SK-N-SH treated with all-trans-retinoic acid at 6 μM for 48 hours (cell line): ENCODE data around the gene INTS1.

Experiments
- ATAC-seq: fragments of 200-7000 bp; cut with Tn5 transposase; 3 replicates; pipeline ENCODE4 v1.9.1; 2020; ENCODE audit warnings: mild to moderate bottlenecking, moderate library complexity
- ARNTL ChIP-seq: fragments of 450-650 bp; formaldehyde crosslinking; IDR thresholded peaks from 2 replicates; pipeline ENCODE4 v1.5.0; 2020; ENCODE audit warnings: low read depth, mild to moderate bottlenecking, moderate library complexity, borderline replicate concordance
- BACH2 ChIP-seq: fragments of 250-450 bp; sonication (Bioruptor Pico); IDR thresholded peaks from 2 replicates; pipeline ENCODE4 v1.9.0; 2021; ENCODE audit warnings: mild to moderate bottlenecking, borderline replicate concordance
- CSDC2 ChIP-seq: fragments of 250-450 bp; sonication (Bioruptor Pico); IDR thresholded peaks from 2 replicates; pipeline ENCODE4 v1.5.0; 2020; ENCODE audit warnings: mild to moderate bottlenecking, moderate library complexity
- ESRRG ChIP-seq: fragments of 250-450 bp; sonication (Bioruptor Pico); IDR thresholded peaks from 2 replicates; pipeline ENCODE4 v1.6.1; 2021; ENCODE audit warnings: mild to moderate bottlenecking
- GLIS3 ChIP-seq: fragments of 250-450 bp; sonication (Bioruptor Pico); IDR thresholded peaks from 2 replicates; pipeline ENCODE4 v1.5.0; 2020; ENCODE audit warnings: mild to moderate bottlenecking, moderate library complexity
- ISL1 ChIP-seq: fragments of 250-450 bp; sonication (Bioruptor Pico); IDR thresholded peaks from 2 replicates; pipeline ENCODE4 v2.1.2; 2022; ENCODE audit warnings: mild to moderate bottlenecking, moderate library complexity
- OSR1 ChIP-seq: fragments of 250-450 bp; sonication (Bioruptor Pico); IDR thresholded peaks from 2 replicates; pipeline ENCODE4 v1.8.0; 2022; ENCODE audit warnings: moderate library complexity, mild to moderate bottlenecking, inconsistent platforms
- PPARA ChIP-seq: fragments of 250-450 bp; sonication (Bioruptor Pico); IDR thresholded peaks from 2 replicates; pipeline ENCODE4 v1.5.0; 2020; ENCODE audit warnings: mild to moderate bottlenecking, borderline replicate concordance
- RARB ChIP-seq: fragments of 250-450 bp; sonication (Bioruptor Pico); IDR thresholded peaks from 2 replicates; pipeline ENCODE4 v1.8.0; 2021; ENCODE audit warnings: mild to moderate bottlenecking, moderate library complexity
- SNAI2 ChIP-seq: fragments of 250-450 bp; sonication (Bioruptor Pico); IDR thresholded peaks from 2 replicates; pipeline ENCODE4 v1.5.0; 2020; ENCODE audit warnings: mild to moderate bottlenecking, moderate library complexity
- TCF4 ChIP-seq: fragments of 250-450 bp; sonication (Bioruptor Pico); IDR thresholded peaks from 2 replicates; pipeline ENCODE4 v1.8.0; 2021; ENCODE audit warnings: mild to moderate bottlenecking, moderate library complexity, borderline replicate concordance
- TOX ChIP-seq: fragments of 250-450 bp; sonication (Bioruptor Pico); IDR thresholded peaks from 2 replicates; pipeline ENCODE4 v1.8.0; 2021; ENCODE audit warnings: mild to moderate bottlenecking, moderate library complexity, borderline replicate concordance
- ZC3H10 ChIP-seq: fragments of 250-450 bp; sonication (Bioruptor Pico); IDR thresholded peaks from 2 replicates; pipeline ENCODE4 v1.5.1; 2021; ENCODE audit warnings: mild to moderate bottlenecking, moderate library complexity
- ZFP3 ChIP-seq: fragments of 250-450 bp; sonication (Bioruptor Pico); IDR thresholded peaks from 2 replicates; pipeline ENCODE4 v1.5.0; 2020; ENCODE audit warnings: mild to moderate bottlenecking, moderate library complexity
- ZFP30 ChIP-seq: fragments of 450-650 bp; formaldehyde crosslinking; IDR thresholded peaks from 2 replicates; pipeline ENCODE4 v1.5.0; 2022; ENCODE audit warnings: mild to moderate bottlenecking, moderate library complexity
- ZNF565 ChIP-seq: fragments of 450-650 bp; formaldehyde crosslinking; conservative IDR thresholded peaks from 2 replicates; pipeline ENCODE4 v1.5.0; 2020; ENCODE audit warnings: low read depth, mild to moderate bottlenecking, moderate library complexity
- ZNF70 ChIP-seq: fragments of 450-650 bp; formaldehyde crosslinking; IDR thresholded peaks from 2 replicates; pipeline ENCODE4 v1.5.0; 2020; ENCODE audit warnings: mild to moderate bottlenecking, moderate library complexity
- ZNF8 ChIP-seq: fragments of 450-650 bp; formaldehyde crosslinking; IDR thresholded peaks from 2 replicates; pipeline ENCODE4 v1.5.0; 2020; ENCODE audit warnings: mild to moderate bottlenecking, moderate library complexity
- TF ChIP-seq, protein P1 (sequence below): fragments of 250-450 bp; sonication (Bioruptor Pico); IDR thresholded peaks from 2 replicates; pipeline ENCODE4 v1.8.0; 2021; ENCODE audit warnings: low read depth, mild to moderate bottlenecking, moderate library complexity, borderline replicate concordance
- TF ChIP-seq, protein P2 (sequence below): fragments of 250-450 bp; sonication (Bioruptor Pico); IDR thresholded peaks from 2 replicates; pipeline ENCODE4 v1.5.1; 2021; ENCODE audit warnings: mild to moderate bottlenecking, moderate library complexity
- TF ChIP-seq, protein P3 (sequence below): fragments of 250-450 bp; sonication (Bioruptor Pico); IDR thresholded peaks from 2 replicates; pipeline ENCODE4 v1.5.1; 2020; ENCODE audit warnings: low read depth, mild to moderate bottlenecking, moderate library complexity
- TF ChIP-seq, protein P4 (sequence below): fragments of 250-450 bp; sonication (Bioruptor Pico); IDR thresholded peaks from 2 replicates; pipeline ENCODE4 v1.8.0; 2020; ENCODE audit warnings: mild to moderate bottlenecking, moderate library complexity, borderline replicate concordance
- TF ChIP-seq, protein P5 (sequence below): fragments of 250-450 bp; sonication (Bioruptor Pico); IDR thresholded peaks from 2 replicates; pipeline ENCODE4 v1.5.0; 2020; ENCODE audit warnings: mild to moderate bottlenecking, moderate library complexity

INTS1 gene

DNA sequence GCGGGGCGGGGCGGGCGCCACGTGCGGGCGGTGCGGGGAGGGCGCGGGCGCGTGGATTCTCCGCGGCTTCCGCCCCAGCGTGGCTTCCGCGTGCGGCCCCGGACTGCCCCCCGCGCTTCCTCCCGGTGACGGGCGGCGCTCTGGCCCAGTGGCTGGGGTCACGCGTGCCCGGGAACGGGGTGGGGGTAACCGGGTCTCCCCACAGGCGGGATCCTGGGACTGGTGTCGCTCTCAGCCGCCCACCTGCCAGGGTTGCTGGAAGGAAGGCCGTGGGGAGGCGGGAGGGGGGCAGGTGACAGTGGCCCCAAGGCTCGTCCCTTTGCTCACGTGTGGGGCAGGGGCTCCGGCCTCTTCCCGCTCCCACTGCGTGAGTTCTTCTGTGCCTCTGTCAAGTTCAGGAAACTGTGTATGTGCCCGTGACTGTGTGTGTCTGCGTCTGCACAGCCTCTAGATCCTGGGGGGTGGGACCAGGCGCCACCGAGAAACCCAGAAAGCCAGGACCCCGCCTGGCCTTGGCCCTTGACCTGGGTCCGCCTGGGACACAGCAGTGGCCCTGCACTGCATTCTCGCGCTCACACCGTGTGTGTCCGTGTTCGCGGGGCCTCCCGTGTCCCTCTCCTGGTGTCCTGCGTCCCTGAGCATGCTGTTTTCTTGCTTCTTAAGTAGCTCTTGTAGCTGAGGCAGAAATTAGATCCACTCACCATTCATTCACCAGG lies 27.2 kb upstream of the INTS1 start:
- TF ChIP-seq ZNF70 (CRISPR knock-in tag): no peak
- TF ChIP-seq ZFP30: no peak
- TF ChIP-seq, all 23 proteins: peak for 0
- ATAC-seq: 0 out of 3 replicates have a peak, but pooled peaks have one; percentile 0

DNA sequence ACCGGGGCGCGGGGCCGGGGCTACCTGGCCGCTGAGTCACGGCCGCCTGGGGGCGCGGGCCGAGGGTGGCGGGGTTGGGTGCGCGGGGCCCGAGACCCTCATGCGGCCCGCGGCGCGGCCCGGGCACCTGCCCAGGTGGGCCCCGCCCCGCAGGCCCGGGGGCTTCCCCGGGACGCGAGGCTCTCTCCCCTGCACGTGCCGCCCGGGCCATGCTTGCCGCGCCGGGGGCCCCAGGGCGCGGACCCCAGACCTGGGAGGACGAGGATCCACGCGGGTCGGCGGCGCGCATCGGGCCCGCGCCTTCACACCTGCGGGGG lies 26.7 kb upstream of the INTS1 start:
- no peak for TF ChIP-seq ZNF565 (CRISPR knock-in tag)
- TF ChIP-seq ZC3H10 (CRISPR knock-in tag): no peak
- no peak for TF ChIP-seq TOX (CRISPR knock-in tag)
- TF ChIP-seq ARNTL (CRISPR knock-in tag): no peak
- TF ChIP-seq PPARA (CRISPR knock-in tag): no peak
- TF ChIP-seq, protein P1, sequence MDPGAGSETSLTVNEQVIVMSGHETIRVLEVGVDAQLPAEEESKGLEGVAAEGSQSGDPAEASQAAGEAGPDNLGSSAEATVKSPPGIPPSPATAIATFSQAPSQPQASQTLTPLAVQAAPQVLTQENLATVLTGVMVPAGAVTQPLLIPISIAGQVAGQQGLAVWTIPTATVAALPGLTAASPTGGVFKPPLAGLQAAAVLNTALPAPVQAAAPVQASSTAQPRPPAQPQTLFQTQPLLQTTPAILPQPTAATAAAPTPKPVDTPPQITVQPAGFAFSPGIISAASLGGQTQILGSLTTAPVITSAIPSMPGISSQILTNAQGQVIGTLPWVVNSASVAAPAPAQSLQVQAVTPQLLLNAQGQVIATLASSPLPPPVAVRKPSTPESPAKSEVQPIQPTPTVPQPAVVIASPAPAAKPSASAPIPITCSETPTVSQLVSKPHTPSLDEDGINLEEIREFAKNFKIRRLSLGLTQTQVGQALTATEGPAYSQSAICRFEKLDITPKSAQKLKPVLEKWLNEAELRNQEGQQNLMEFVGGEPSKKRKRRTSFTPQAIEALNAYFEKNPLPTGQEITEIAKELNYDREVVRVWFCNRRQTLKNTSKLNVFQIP (CRISPR knock-in tag): no peak
- TF ChIP-seq, protein P2, sequence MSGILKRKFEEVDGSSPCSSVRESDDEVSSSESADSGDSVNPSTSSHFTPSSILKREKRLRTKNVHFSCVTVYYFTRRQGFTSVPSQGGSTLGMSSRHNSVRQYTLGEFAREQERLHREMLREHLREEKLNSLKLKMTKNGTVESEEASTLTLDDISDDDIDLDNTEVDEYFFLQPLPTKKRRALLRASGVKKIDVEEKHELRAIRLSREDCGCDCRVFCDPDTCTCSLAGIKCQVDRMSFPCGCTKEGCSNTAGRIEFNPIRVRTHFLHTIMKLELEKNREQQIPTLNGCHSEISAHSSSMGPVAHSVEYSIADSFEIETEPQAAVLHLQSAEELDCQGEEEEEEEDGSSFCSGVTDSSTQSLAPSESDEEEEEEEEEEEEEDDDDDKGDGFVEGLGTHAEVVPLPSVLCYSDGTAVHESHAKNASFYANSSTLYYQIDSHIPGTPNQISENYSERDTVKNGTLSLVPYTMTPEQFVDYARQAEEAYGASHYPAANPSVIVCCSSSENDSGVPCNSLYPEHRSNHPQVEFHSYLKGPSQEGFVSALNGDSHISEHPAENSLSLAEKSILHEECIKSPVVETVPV (CRISPR knock-in tag): no peak
- TF ChIP-seq ESRRG (CRISPR knock-in tag): no peak
- TF ChIP-seq, protein P3, sequence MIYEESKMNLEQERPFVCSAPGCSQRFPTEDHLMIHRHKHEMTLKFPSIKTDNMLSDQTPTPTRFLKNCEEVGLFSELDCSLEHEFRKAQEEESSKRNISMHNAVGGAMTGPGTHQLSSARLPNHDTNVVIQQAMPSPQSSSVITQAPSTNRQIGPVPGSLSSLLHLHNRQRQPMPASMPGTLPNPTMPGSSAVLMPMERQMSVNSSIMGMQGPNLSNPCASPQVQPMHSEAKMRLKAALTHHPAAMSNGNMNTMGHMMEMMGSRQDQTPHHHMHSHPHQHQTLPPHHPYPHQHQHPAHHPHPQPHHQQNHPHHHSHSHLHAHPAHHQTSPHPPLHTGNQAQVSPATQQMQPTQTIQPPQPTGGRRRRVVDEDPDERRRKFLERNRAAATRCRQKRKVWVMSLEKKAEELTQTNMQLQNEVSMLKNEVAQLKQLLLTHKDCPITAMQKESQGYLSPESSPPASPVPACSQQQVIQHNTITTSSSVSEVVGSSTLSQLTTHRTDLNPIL (CRISPR knock-in tag): no peak
- TF ChIP-seq GLIS3 (CRISPR knock-in tag): no peak
- no peak for TF ChIP-seq BACH2 (CRISPR knock-in tag)
- TF ChIP-seq RARB: no peak
- no peak for TF ChIP-seq SNAI2 (CRISPR knock-in tag)
- TF ChIP-seq, protein P4, sequence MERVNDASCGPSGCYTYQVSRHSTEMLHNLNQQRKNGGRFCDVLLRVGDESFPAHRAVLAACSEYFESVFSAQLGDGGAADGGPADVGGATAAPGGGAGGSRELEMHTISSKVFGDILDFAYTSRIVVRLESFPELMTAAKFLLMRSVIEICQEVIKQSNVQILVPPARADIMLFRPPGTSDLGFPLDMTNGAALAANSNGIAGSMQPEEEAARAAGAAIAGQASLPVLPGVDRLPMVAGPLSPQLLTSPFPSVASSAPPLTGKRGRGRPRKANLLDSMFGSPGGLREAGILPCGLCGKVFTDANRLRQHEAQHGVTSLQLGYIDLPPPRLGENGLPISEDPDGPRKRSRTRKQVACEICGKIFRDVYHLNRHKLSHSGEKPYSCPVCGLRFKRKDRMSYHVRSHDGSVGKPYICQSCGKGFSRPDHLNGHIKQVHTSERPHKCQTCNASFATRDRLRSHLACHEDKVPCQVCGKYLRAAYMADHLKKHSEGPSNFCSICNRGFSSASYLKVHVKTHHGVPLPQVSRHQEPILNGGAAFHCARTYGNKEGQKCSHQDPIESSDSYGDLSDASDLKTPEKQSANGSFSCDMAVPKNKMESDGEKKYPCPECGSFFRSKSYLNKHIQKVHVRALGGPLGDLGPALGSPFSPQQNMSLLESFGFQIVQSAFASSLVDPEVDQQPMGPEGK: no peak
- no peak for TF ChIP-seq ZFP30
- no peak for TF ChIP-seq ZFP3 (CRISPR knock-in tag)
- no peak for TF ChIP-seq ZNF70 (CRISPR knock-in tag)
- no peak for TF ChIP-seq CSDC2 (CRISPR knock-in tag)
- TF ChIP-seq TCF4 (CRISPR knock-in tag): no peak
- TF ChIP-seq OSR1 (CRISPR knock-in tag): no peak
- TF ChIP-seq, all 23 proteins: peak for 0
- ATAC-seq: no peak

DNA sequence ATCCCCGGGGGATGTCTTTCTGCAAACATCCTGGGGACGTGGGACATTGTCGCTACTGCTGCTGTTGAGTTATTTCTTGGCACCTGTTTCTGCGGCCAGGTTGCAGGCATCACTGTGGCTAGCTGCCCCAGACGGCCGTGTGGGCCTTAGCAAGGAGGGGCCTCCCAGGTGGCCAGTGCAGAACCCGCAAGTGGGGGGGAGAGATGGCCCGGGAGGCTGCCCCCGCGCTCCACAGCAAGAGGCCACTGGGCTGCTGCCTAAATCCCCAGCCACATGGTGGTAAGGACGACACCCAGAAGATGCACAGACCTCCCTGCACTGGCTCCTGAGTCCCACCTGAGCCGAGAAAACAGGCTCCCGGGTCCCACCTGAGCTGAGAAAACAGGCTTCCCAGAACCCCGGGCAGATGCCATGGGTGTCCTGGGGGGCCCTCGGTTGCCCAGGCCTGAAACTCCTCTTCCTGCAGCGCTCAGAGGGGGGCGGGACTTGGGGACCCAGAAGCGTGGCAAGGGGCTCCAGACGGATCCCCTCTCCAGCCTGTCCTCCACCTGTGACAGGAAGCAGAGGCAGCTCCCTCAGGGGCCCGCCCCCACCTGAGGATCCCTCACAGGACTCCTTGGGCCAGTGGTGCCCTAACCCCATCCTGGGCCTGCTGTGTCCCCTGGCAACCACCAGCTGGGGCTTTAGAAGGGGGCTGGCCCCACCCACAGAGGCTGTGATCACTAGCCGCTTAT lies 25.4 kb upstream of the INTS1 start:
- no peak for ATAC-seq
- TF ChIP-seq BACH2 (CRISPR knock-in tag): no peak
- no peak for TF ChIP-seq SNAI2 (CRISPR knock-in tag)
- no peak for TF ChIP-seq PPARA (CRISPR knock-in tag)
- TF ChIP-seq ZNF565 (CRISPR knock-in tag): no peak
- TF ChIP-seq RARB: no peak
- no peak for TF ChIP-seq ESRRG (CRISPR knock-in tag)
- TF ChIP-seq CSDC2 (CRISPR knock-in tag): no peak
- TF ChIP-seq, protein P3 (CRISPR knock-in tag): no peak
- no peak for TF ChIP-seq GLIS3 (CRISPR knock-in tag)
- TF ChIP-seq, protein P4: no peak
- no peak for TF ChIP-seq ZNF8 (CRISPR knock-in tag)
- TF ChIP-seq, protein P5, sequence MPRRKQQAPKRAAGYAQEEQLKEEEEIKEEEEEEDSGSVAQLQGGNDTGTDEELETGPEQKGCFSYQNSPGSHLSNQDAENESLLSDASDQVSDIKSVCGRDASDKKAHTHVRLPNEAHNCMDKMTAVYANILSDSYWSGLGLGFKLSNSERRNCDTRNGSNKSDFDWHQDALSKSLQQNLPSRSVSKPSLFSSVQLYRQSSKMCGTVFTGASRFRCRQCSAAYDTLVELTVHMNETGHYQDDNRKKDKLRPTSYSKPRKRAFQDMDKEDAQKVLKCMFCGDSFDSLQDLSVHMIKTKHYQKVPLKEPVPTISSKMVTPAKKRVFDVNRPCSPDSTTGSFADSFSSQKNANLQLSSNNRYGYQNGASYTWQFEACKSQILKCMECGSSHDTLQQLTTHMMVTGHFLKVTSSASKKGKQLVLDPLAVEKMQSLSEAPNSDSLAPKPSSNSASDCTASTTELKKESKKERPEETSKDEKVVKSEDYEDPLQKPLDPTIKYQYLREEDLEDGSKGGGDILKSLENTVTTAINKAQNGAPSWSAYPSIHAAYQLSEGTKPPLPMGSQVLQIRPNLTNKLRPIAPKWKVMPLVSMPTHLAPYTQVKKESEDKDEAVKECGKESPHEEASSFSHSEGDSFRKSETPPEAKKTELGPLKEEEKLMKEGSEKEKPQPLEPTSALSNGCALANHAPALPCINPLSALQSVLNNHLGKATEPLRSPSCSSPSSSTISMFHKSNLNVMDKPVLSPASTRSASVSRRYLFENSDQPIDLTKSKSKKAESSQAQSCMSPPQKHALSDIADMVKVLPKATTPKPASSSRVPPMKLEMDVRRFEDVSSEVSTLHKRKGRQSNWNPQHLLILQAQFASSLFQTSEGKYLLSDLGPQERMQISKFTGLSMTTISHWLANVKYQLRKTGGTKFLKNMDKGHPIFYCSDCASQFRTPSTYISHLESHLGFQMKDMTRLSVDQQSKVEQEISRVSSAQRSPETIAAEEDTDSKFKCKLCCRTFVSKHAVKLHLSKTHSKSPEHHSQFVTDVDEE (CRISPR knock-in tag): no peak
- no peak for TF ChIP-seq ZNF70 (CRISPR knock-in tag)
- TF ChIP-seq TOX (CRISPR knock-in tag): no peak
- TF ChIP-seq ISL1 (CRISPR knock-in tag): no peak
- TF ChIP-seq ZFP3 (CRISPR knock-in tag): no peak
- TF ChIP-seq OSR1 (CRISPR knock-in tag): no peak
- no peak for TF ChIP-seq ZFP30
